Parathyroid adenoma (tissue), 2 donors: Measurements from ENCODE around the gene DPP3.

Experiments
- H2AFZ ChIP-seq: fragments of 300-600 bp; sonication (generic); one replicate; pipeline ENCODE4 v1.7.0; 2017; ENCODE audit warnings: antibody characterized with exemption, mild to moderate bottlenecking
- H3K27ac ChIP-seq: fragments of 300-600 bp; sonication (generic); one replicate; pipeline ENCODE4 v1.7.0; 2017
- H3K27me3 ChIP-seq: fragments of 300-600 bp; sonication (generic); one replicate; pipeline ENCODE4 v1.7.0; 2017; ENCODE audit warnings: low read length; ENCODE audit not compliant: control insufficient read depth, insufficient read depth
- H3K36me3 ChIP-seq: fragments of 300-600 bp; sonication (generic); one replicate; pipeline ENCODE4 v1.7.0; 2017; ENCODE audit warnings: low read length; ENCODE audit not compliant: control insufficient read depth, insufficient read depth
- H3K4me1 ChIP-seq: fragments of 300-600 bp; sonication (generic); one replicate; pipeline ENCODE4 v1.7.0; 2017; ENCODE audit warnings: control low read depth
- H3K4me2 ChIP-seq: fragments of 300-600 bp; sonication (generic); one replicate; pipeline ENCODE4 v1.7.0; 2017; ENCODE audit warnings: low read length
- H3K4me3 ChIP-seq: fragments of 300-600 bp; sonication (generic); one replicate; pipeline ENCODE4 v1.7.0; 2017; ENCODE audit warnings: low read depth, low read length
- H3K79me2 ChIP-seq: fragments of 300-600 bp; sonication (generic); one replicate; pipeline ENCODE4 v1.7.0; 2017; ENCODE audit warnings: control low read depth
- H3K9ac ChIP-seq: fragments of 300-600 bp; sonication (generic); one replicate; pipeline ENCODE4 v1.7.0; 2017; ENCODE audit warnings: mild to moderate bottlenecking
- H3K9me3 ChIP-seq: fragments of 300-600 bp; sonication (generic); one replicate; pipeline ENCODE4 v1.7.0; 2017; ENCODE audit warnings: low read length; ENCODE audit not compliant: control insufficient read depth
- CTCF ChIP-seq: fragments of 300-600 bp; sonication (generic); IDR thresholded peaks from one replicate; pipeline ENCODE4 v1.7.0; 2017; ENCODE audit warnings: antibody characterized with exemption, mild to moderate bottlenecking
- donor health status: primary hyperparathyroidism.

The DPP3 gene

GRCh38 chr11:66546966-66547661 lies 66.9 kb downstream of the DPP3 start:
- Histone ChIP-seq H3K4me3 (no peak overlapping the region), H2AFZ (peak overlapping the region; percentile 87), H3K27ac (peak overlapping the region; percentile 4), H3K36me3 (no peaks in the 10 kb centered on the region), H3K9me3 (no peaks in the 10 kb centered on the region), H3K79me2 (no peaks in the 10 kb centered on the region), H3K4me1 (peaks cover 6% of the 10 kb centered on the region), H3K4me2 (no peak overlapping the region), H3K9ac (no peak overlapping the region), H3K27me3 (no peaks in the 10 kb centered on the region)
- TF ChIP-seq CTCF, result no peak

- no peak for TF ChIP-seq CTCF
- H3K9me3 ChIP-seq, result no peaks in the 10 kb centered on the region
- H3K9ac ChIP-seq, result no peak overlapping the region
- H3K79me2 ChIP-seq, result no peaks in the 10 kb centered on the region
- no peaks in the 10 kb centered on the region for H3K27me3 ChIP-seq
- H3K27ac ChIP-seq, result peak overlapping the region; percentile 4
- no peak overlapping the region for H3K4me2 ChIP-seq
- peak overlapping the region; percentile 53 for H2AFZ ChIP-seq
- peaks cover 6% of the 10 kb centered on the region for H3K4me1 ChIP-seq
- H3K4me3 ChIP-seq, result no peak overlapping the region
- no peaks in the 10 kb centered on the region for H3K36me3 ChIP-seq
Measured at GRCh38 chr11:66547662-66548009, 67.4 kb downstream of the DPP3 start.

- Histone ChIP-seq H3K27ac (peak overlapping the region; percentile 4), H3K9me3 (no peaks in the 10 kb centered on the region), H3K27me3 (no peaks in the 10 kb centered on the region), H3K4me2 (no peak overlapping the region), H3K36me3 (no peaks in the 10 kb centered on the region), H3K9ac (no peak overlapping the region), H3K79me2 (no peaks in the 10 kb centered on the region), H3K4me3 (no peak overlapping the region), H2AFZ (peak overlapping the region; percentile 53), H3K4me1 (peaks cover 6% of the 10 kb centered on the region)
- TF ChIP-seq CTCF, result no peak
Measured at GRCh38 chr11:66548041-66548440, 67.8 kb downstream of the DPP3 start.

GRCh38 chr11:66548774-66549630 lies 68.8 kb downstream of the DPP3 start:
- Histone ChIP-seq H3K27me3 (no peaks in the 10 kb centered on the region), H3K4me2 (no peak overlapping the region), H3K36me3 (no peaks in the 10 kb centered on the region), H2AFZ (no peak overlapping the region), H3K4me1 (peaks cover 6% of the 10 kb centered on the region), H3K79me2 (no peaks in the 10 kb centered on the region), H3K27ac (no peak overlapping the region), H3K4me3 (no peak overlapping the region), H3K9me3 (no peaks in the 10 kb centered on the region), H3K9ac (no peak overlapping the region)
- TF ChIP-seq CTCF, result no peak
